Adipocyte (in vitro differentiated cells): ENCODE measurements around the gene PICK1.
A peak's percentile ranks its signal among the peaks of the same experiment; 100 is the strongest.

ENCODE experiments used
- DNase-seq: peaks from one replicate; pipeline ENCODE4 v3.0.0-alpha.2; 2015; ENCODE audit warnings: low read depth
- H3K27me3 ChIP-seq: replicated peaks from 2 replicates; pipeline ENCODE4 v1.7.0; 2013; ENCODE audit warnings: mild to moderate bottlenecking, low read length, moderate library complexity; ENCODE audit not compliant: control insufficient read depth, insufficient read depth
- H3K36me3 ChIP-seq: 2 replicates; pipeline ENCODE4 v1.7.0; 2013; ENCODE audit warnings: low read length, mild to moderate bottlenecking, moderate library complexity; ENCODE audit not compliant: control insufficient read depth, insufficient read depth, severe bottlenecking
- H3K4me1 ChIP-seq: 2 replicates; pipeline ENCODE4 v1.7.0; 2013; ENCODE audit warnings: mild to moderate bottlenecking, low read length, moderate library complexity; ENCODE audit not compliant: control insufficient read depth, insufficient read depth
- H3K4me3 ChIP-seq: 2 replicates; pipeline ENCODE4 v1.7.0; 2013; ENCODE audit warnings: mild to moderate bottlenecking, low read length, moderate library complexity
- H3K9ac ChIP-seq: 2 replicates; pipeline ENCODE4 v1.7.0; 2013; ENCODE audit warnings: mild to moderate bottlenecking, low read length, moderate library complexity
- H3K9me3 ChIP-seq: 2 replicates; pipeline ENCODE4 v1.7.0; 2013; ENCODE audit warnings: mild to moderate bottlenecking, low read length, moderate library complexity; ENCODE audit not compliant: control insufficient read depth

Gene PICK1

GRCh38 chr22:38081636-38081940 lies 24.4 kb downstream of the PICK1 start:
- Histone ChIP-seq H3K9me3 (no peaks in the 10 kb centered on the region), H3K4me1 (peaks cover 5% of the 10 kb centered on the region), H3K27me3 (peaks cover 5% of the 10 kb centered on the region), H3K9ac (peak overlapping the region; percentile 22), H3K36me3 (no peaks in the 10 kb centered on the region), H3K4me3 (peak overlapping the region; percentile 41)
- DNase-seq: no peak

DNA sequence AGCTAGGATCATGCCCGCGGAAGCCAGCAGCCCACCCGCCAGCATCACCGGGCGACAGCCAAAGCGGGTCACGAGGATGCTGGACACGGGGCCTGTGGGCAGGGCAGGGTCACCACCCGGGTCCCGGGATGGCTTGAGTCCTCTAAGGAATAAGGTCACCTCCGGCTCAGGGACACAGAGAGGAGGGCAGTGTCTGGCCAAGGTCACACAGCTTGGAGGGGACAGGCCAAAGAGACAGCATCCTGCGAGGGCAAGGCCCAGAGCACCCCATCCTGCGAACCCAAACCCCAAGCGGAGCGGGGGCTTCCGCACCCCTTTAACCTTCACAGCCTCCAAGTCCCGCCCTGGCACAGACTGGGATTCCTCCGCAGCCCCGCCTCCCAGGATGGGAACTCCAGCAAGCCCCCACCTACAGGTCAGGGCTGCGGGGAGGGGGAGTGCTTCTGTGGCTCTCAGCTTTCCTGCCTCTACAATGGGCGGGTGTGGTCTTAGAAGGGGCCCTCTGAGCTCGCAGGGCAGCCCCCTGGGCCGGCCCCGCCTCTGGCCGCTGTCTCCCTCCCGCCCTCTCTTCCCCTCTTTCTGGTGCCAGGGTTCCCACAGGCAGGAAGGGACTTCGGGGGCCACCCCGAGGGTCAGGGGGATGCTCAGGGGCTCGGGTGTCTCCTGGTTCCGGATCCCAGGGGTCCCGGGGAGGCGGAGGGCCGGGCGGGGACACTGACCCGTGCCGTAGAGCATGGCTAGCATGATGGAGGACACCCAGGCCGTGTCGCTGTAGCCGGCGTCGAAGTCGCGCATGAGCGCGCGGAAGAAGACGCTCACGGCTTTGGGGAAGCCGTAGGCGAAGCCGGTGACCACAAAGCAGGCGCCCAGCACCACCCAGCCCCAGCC lies 25.0 kb downstream of the PICK1 start:
- H3K27me3 ChIP-seq: peaks cover 5% of the 10 kb centered on the region
- DNase-seq: no peak

GRCh38 chr22:38082986-38083710 lies 25.9 kb downstream of the PICK1 start:
- Histone ChIP-seq H3K27me3 (peaks cover 5% of the 10 kb centered on the region), H3K4me3 (no peak overlapping the region), H3K36me3 (no peaks in the 10 kb centered on the region), H3K9ac (no peak overlapping the region), H3K4me1 (peaks cover 5% of the 10 kb centered on the region), H3K9me3 (no peaks in the 10 kb centered on the region)
- no peak for DNase-seq

More for the DNA sequence above, 25.0 kb downstream of the PICK1 start:
- H3K9ac ChIP-seq: no peak overlapping the region
- no peak overlapping the region for H3K4me3 ChIP-seq
- H3K4me1 ChIP-seq: peaks cover 5% of the 10 kb centered on the region
- no peaks in the 10 kb centered on the region for H3K9me3 ChIP-seq
- H3K36me3 ChIP-seq: no peaks in the 10 kb centered on the region

DNA sequence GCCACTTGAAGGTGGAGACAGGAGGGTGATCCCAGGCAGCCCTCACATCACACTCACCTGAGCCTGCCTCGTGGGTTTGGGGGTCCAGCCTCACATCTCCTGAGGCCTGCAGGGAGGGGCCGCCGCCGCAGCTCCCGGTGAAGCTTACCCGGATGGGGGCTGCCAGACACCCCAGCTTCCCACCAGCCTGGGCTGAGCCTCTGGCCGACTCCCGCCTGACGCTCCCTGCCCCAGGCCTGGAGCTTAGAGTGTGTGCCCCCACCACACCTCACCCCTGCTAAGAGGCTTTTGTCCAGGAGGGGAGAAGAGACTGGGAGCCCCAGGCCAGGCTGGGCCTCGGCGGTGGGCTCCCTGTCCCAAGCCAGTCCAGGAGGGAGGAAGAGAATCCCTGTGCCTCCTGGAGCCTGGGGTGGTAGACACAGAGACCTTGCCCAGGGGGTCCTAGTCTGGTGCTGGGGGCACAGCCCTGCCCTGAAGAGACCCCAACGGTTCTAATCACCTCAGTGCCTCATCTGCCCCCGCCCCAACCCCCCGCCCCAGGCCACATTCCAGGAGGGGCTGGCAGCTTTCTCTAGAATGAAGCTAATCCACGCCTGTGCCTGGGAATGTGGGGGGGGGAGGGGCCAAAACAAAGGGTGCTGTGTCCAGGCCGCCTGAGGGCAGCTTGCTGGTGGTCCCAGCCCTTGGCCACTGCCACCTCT lies 26.9 kb downstream of the PICK1 start, which contains the start of gene SLC16A8:
TSS of gene SLC16A8 (minus strand) at position 254 of the 701 bp plus-strand sequence. CDS start 1,311 bp downstream, outside the sequence.
- no peaks in the 10 kb centered on the region for H3K36me3 ChIP-seq
- no peak for DNase-seq
- H3K9ac ChIP-seq: no peak within 1 kb of the TSS
- peaks cover 5% of the 10 kb centered on the region for H3K27me3 ChIP-seq
- no peaks in the 10 kb centered on the region for H3K9me3 ChIP-seq
- H3K4me1 ChIP-seq: peaks cover 10% of the 10 kb centered on the region
- no peak within 1 kb of the TSS for H3K4me3 ChIP-seq

- DNase-seq: no peak
- Histone ChIP-seq H3K27me3 (peaks cover 5% of the 10 kb centered on the region), H3K9ac (no peak overlapping the region), H3K9me3 (no peaks in the 10 kb centered on the region), H3K4me3 (no peak overlapping the region), H3K4me1 (peaks cover 10% of the 10 kb centered on the region), H3K36me3 (no peaks in the 10 kb centered on the region)
Observed at GRCh38 chr22:38085056-38085455, 27.9 kb downstream of the PICK1 start.

GRCh38 chr22:38085501-38085900 lies 28.3 kb downstream of the PICK1 start:
- H3K36me3 ChIP-seq: no peaks in the 10 kb centered on the region
- peaks cover 5% of the 10 kb centered on the region for H3K27me3 ChIP-seq
- H3K9me3 ChIP-seq: no peaks in the 10 kb centered on the region
- peaks cover 10% of the 10 kb centered on the region for H3K4me1 ChIP-seq
- no peak for DNase-seq
- H3K9ac ChIP-seq: no peak overlapping the region
- H3K4me3 ChIP-seq: no peak overlapping the region

DNA sequence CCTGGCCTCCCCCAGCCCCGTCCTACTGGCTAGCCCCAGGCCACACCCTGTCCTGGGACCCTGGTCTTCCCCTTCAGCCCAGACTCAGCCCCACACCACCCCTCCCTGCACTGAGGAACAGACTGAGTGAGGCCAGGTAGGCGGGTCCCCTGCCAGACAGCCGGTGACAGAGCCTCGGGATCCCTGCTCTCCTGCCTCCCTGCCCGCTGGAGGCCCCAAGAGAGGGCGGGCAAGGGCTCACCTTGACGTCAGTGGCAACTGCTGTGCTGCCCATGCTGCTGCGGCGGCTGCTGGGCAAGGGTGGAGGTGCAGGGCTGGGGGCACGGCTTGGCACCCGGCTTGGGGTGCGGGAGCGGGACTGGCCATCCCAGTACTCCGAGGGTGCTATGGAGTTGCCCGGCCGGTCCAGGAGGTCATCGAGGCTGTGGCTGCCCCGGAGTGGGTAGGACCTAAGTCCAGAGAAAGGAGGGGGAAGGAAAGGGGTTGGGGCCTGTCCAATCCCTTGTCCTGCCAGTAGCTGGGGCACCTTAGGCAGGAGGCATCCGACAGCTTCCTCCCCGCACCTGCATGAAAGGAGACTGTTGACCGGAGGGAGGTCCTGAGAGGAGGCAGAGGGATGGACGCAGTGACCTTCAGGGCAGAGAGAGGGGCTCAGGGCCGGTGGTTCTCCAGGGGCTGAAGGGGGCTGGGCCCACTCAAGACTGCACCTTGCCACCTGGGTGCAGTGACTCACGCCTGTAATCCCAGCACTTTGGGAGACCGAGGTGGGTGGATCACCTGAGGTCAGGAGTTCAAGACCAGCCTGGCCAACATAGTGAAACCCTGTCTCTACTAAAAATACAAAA lies 29.0 kb downstream of the PICK1 start:
- Histone ChIP-seq H3K9me3 (no peaks in the 10 kb centered on the region), H3K4me1 (peaks cover 4% of the 10 kb centered on the region), H3K27me3 (peaks cover 5% of the 10 kb centered on the region), H3K36me3 (no peaks in the 10 kb centered on the region), H3K9ac (no peak overlapping the region), H3K4me3 (no peak overlapping the region)
- DNase-seq: no peak

GRCh38 chr22:38086942-38087341 lies 29.7 kb downstream of the PICK1 start:
- Histone ChIP-seq H3K4me1 (peaks cover 4% of the 10 kb centered on the region), H3K4me3 (no peak overlapping the region), H3K27me3 (peaks cover 2% of the 10 kb centered on the region), H3K9ac (no peak overlapping the region), H3K9me3 (no peaks in the 10 kb centered on the region), H3K36me3 (no peaks in the 10 kb centered on the region)
- DNase-seq: no peak

DNA sequence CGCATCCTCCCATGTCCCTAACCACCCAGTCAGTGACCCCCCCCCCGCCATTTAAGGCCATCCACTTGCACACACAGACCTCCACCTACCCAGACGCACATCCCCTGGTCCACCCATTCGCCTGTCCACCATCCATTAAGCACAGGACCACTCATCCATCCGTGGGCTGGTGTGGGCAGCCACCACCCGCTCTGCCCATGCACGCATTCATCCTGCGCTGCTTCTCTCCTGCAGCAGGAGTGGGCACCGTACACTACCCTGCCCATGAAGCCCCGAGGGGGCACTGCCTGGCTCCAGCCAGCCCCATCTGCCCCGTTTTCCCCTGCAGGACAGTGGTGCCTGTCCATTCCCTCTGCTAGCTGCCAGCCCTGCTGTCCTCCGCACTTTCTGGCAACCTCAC lies 30.7 kb downstream of the PICK1 start:
- no peak overlapping the region for H3K9ac ChIP-seq
- H3K36me3 ChIP-seq: no peaks in the 10 kb centered on the region
- no peak overlapping the region for H3K4me3 ChIP-seq
- no peaks in the 10 kb centered on the region for H3K9me3 ChIP-seq
- DNase-seq: no peak
- peaks cover 4% of the 10 kb centered on the region for H3K4me1 ChIP-seq
- H3K27me3 ChIP-seq: no peaks in the 10 kb centered on the region

- Histone ChIP-seq H3K4me1 (peaks cover 4% of the 10 kb centered on the region), H3K9me3 (no peaks in the 10 kb centered on the region), H3K36me3 (no peaks in the 10 kb centered on the region), H3K27me3 (no peaks in the 10 kb centered on the region), H3K4me3 (peak overlapping the region; percentile 70), H3K9ac (peak overlapping the region; percentile 66)
- no peak for DNase-seq
Observed at GRCh38 chr22:38088629-38089473, 31.6 kb downstream of the PICK1 start.
